Retinal pigment epithelial cell (primary cell): ENCODE measurements around the gene MRFAP1.

ENCODE experiments used
- DNase-seq: peaks from one replicate; pipeline ENCODE4 v3.0.0-alpha.2; 2010; ENCODE audit warnings: low read depth
- H3K4me3 ChIP-seq: 2 replicates; pipeline ENCODE4 v1.5.1; 2011; ENCODE audit warnings: mild to moderate bottlenecking, low read length, control low read depth, moderate library complexity
- CTCF ChIP-seq: conservative IDR thresholded peaks from 2 replicates; pipeline ENCODE4 v1.5.1; 2011; ENCODE audit warnings: low read depth, low read length, control low read depth, inconsistent platforms

Gene MRFAP1

GRCh38 chr4:6659897-6660296 is 19.4 kb downstream of the MRFAP1 start:
- no peak for TF ChIP-seq CTCF
- no peak for DNase-seq
- no peak overlapping the region for H3K4me3 ChIP-seq

GRCh38 chr4:6660430-6660829 is 19.9 kb downstream of the MRFAP1 start:
- DNase-seq, result no peak
- TF ChIP-seq CTCF, result no peak

GRCh38 chr4:6662591-6662990 is 22.1 kb downstream of the MRFAP1 start:
- no peak for DNase-seq
- no peak overlapping the region for H3K4me3 ChIP-seq
- TF ChIP-seq CTCF, result no peak

More at GRCh38 chr4:6660430-6660829, 19.9 kb downstream of the MRFAP1 start:
- no peak overlapping the region for H3K4me3 ChIP-seq

GRCh38 chr4:6663596-6664393 is 23.3 kb downstream of the MRFAP1 start:
- DNase-seq, result no peak
- no peak for TF ChIP-seq CTCF
- H3K4me3 ChIP-seq, result peak overlapping the region; percentile 29

GRCh38 chr4:6665320-6665654 is 24.8 kb downstream of the MRFAP1 start:
- TF ChIP-seq CTCF, result no peak
- DNase-seq, result no peak
- no peak overlapping the region for H3K4me3 ChIP-seq

- no peak overlapping the region for H3K4me3 ChIP-seq
- DNase-seq, result no peak
- no peak for TF ChIP-seq CTCF
Observed at GRCh38 chr4:6668391-6668790, 27.9 kb downstream of the MRFAP1 start.

GRCh38 chr4:6671648-6672047 is 31.2 kb downstream of the MRFAP1 start:
- TF ChIP-seq CTCF, result no peak
- no peak for DNase-seq
- no peak overlapping the region for H3K4me3 ChIP-seq
